Muscle layer of duodenum (tissue), 2 donors: ENCODE measurements around the gene CYP1A2.
"Not testable (repeated sequence)": the region's sequence is repeated elsewhere in the genome, so short reads cannot be mapped to it uniquely, and the experiment has no call there.

Experiments used
- H3K27ac ChIP-seq: one replicate; pipeline ENCODE4 v1.7.0; 2013; ENCODE audit warnings: mild to moderate bottlenecking, low read length
- H3K27me3 ChIP-seq: one replicate; pipeline ENCODE4 v1.7.0; 2013; ENCODE audit warnings: low read depth, mild to moderate bottlenecking, control low read depth, low read length
- H3K36me3 ChIP-seq, 2 donors: one replicate each; pipeline ENCODE4 v1.7.0; 2013; ENCODE audit warnings: low read length in 2 of 2, control low read depth in 1 of 2, mild to moderate bottlenecking in 1 of 2; ENCODE audit not compliant: insufficient read depth in 2 of 2, control insufficient read depth in 1 of 2
- H3K4me1 ChIP-seq, 2 donors: one replicate each; pipeline ENCODE4 v1.7.0; 2013; ENCODE audit warnings: low read length in 2 of 2, mild to moderate bottlenecking in 2 of 2, control low read depth in 1 of 2, moderate library complexity in 1 of 2; ENCODE audit not compliant: insufficient read depth in 2 of 2, control insufficient read depth in 1 of 2
- H3K4me3 ChIP-seq, 2 donors: one replicate each; pipeline ENCODE4 v1.7.0; 2013; ENCODE audit warnings: low read length in 2 of 2, low read depth in 1 of 2, mild to moderate bottlenecking in 1 of 2
- H3K9me3 ChIP-seq, 2 donors: one replicate each; pipeline ENCODE4 v1.7.0; 2013; ENCODE audit warnings: low read length in 2 of 2, control low read depth in 1 of 2, mild to moderate bottlenecking in 1 of 2; ENCODE audit not compliant: control insufficient read depth in 1 of 2
- donor health status: healthy.

Gene CYP1A2

DNA sequence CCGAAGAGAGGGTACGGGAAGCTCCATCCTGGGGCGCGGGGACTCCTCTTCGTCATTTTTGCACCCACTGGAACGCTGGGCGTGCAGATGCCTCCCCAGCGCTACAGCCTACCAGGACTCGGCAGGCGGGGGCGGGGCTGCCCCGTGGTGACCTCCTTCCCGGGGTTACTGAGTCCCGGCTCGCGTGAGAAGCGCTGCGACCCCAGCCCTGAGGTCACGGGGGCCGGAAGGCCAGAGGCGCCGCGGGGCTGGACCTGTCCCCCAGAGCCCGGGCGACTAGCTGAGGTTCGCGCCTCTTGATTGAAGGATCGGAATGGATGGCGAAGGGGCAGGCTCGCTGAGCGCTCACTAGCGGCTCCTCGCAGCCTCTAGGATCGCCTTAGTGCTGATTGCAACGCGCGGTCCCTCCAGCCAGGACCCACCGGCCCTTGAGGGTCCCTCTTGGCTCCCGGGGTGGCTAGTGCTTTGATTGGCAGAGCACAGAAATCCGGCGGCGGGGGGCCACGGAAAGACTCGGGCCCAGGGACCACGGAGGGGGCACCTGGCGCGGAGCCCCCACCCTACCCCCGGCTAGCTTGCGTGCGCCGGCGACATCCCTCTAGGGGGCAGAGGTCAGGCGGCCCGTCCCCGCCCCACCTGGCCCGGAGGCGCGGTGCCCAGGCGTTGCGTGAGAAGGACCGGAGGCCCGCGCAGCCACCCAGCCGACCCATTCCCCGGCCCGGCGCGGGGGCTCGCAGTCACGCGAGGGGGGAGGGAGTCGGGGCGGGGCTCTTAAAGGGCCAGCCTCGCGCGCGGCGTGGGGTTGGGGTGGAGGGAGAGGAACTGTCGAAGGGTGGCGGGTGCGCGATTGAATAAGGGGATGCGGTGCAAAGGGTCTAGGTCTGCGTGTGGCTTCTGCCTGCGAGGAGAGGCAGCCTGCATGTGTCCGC is 22.5 kb upstream of the CYP1A2 start:
- H3K36me3 ChIP-seq: no peaks in the 10 kb centered on the region
- H3K27ac ChIP-seq: no peak overlapping the region
- peaks cover 5 to 19% of the 10 kb centered on the region in 2 donors for H3K4me1 ChIP-seq
- H3K9me3 ChIP-seq: no peaks in the 10 kb centered on the region
- H3K27me3 ChIP-seq: peaks cover 10% of the 10 kb centered on the region
- peak overlapping the region; percentile 53 to 79 for H3K4me3 ChIP-seq

DNA sequence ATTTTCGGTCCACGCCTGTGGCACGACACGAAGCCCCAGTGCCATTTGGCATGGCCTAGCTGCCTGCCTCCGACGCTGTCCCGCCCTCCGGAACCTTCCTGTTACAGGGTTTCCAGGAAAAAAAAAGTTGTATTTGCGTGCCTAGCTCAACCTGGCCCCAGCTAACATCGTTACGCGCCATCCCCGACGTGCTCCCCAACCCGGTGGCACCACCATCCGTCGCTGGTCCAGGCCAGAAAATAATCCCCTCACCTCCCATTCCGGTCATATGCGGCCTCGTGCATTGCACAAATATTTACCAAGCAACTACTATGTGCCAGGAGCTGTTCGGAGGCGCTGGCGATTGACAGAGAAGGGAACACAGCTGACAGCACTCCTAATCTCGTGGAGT is 21.9 kb upstream of the CYP1A2 start:
- H3K4me3 ChIP-seq: peak overlapping the region in 1 of 2 donors; percentile 79
- peaks cover 10% of the 10 kb centered on the region for H3K27me3 ChIP-seq
- peaks cover 5 to 19% of the 10 kb centered on the region in 2 donors for H3K4me1 ChIP-seq
- no peak overlapping the region for H3K27ac ChIP-seq
- no peaks in the 10 kb centered on the region for H3K36me3 ChIP-seq
- H3K9me3 ChIP-seq: no peaks in the 10 kb centered on the region

DNA sequence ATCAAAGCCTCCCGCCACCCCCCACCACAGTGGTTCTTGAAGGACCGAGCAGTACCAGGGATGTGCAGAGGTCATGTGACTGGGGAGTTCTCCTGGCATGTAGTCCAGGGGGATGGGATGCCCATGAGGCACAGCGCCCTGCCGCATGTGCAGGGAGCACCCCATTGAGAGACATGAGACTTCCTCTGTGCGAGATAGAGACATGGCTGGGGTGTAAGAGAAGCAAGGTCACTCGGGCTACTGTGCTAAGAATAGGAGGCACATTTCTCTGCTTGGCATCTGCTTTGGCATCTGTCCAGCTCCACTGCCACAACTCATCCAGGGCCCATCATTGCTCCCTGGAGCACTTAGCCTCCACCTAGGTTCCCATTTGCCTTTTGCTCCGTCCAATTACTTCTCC is 20.9 kb upstream of the CYP1A2 start:
- Histone ChIP-seq H3K27me3 (peaks cover 10% of the 10 kb centered on the region), H3K36me3 (no peaks in the 10 kb centered on the region), H3K27ac (no peak overlapping the region), H3K9me3 (no peaks in the 10 kb centered on the region), H3K4me1 (peaks cover 5 to 19% of the 10 kb centered on the region in 2 donors), H3K4me3 (no peak overlapping the region)

DNA sequence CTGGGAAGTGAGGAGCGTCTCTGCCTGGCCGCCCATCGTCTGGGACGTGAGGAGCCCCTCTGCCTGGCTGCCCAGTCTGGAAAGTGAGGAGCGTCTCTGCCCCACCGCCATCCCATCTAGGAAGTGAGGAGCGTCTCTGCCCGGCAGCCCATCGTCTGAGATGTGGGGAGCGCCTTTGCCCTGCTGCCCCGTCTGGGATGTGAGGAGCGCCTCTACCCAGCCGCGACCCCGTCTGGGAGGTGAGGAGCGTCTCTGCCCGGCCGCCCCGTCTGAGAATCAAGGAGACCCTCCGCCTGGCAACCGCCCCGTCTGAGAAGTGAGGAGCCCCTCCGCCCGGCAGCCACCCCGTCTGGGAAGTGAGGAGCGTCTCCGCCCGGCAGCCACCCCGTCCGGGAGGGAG is 19.9 kb upstream of the CYP1A2 start:
- H3K4me3 ChIP-seq, H3K27ac ChIP-seq, H3K36me3 ChIP-seq, H3K9me3 ChIP-seq: not testable (repeated sequence)
- peaks cover 10% of the 10 kb centered on the region for H3K27me3 ChIP-seq
- peaks cover 5 to 19% of the 10 kb centered on the region in 2 donors for H3K4me1 ChIP-seq

DNA sequence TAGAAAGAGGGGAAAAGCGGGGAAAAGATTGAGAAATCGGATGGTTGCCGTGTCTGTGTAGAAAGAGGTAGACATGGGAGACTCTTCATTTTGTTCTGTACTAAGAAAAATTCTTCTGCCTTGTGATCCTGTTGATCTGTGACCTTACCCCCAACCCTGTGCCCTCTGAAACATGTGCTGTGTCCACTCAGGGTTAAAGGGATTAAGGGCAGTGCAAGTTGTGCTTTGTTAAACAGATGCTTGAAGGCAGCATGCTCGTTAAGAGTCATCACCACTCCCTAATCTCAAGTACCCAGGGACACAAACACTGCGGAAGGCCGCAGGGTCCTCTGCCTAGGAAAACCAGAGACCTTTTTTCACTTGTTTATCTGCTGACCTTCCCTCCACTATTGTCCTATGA is 19.3 kb upstream of the CYP1A2 start:
- not testable (repeated sequence) for H3K36me3 ChIP-seq, H3K27ac ChIP-seq, H3K9me3 ChIP-seq, H3K4me3 ChIP-seq
- Histone ChIP-seq H3K27me3 (peaks cover 10% of the 10 kb centered on the region), H3K4me1 (peaks cover 5 to 19% of the 10 kb centered on the region in 2 donors)

DNA sequence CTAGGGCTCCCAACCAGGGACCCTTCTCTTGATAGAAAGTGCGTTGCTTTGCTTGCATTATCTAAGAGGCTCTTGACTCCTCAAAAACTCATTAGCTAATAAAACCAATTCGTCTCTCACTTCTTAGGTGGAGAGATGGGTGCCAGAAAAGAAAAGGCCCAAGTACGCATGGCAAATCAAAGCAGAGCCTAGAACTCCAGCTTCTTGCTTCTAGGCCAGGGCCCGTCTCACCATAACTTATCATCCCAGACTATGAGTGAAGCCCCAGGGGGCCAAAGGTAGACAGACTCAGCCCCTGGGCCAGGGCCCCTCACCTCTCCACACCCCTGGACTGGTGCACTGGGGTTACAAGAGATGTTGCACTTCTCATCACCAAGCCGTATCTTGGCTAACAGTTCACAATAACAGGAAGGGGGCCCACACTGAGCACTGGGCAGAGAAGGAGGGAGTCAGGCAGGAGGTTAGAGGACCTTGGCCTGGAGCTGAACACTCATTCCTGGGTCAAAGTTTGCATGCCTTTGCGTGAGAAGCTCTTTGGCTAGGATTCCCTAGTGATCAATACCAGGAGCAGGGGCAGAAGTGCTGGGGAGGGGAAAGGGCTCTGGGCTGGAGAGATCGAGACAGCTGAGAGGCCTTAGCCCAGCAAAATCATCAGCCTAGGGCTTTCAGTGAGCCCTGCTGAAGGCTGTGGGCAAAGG is 17.9 kb upstream of the CYP1A2 start:
- Histone ChIP-seq H3K4me3 (no peak overlapping the region), H3K27ac (no peak overlapping the region), H3K9me3 (no peaks in the 10 kb centered on the region), H3K27me3 (peaks cover 10% of the 10 kb centered on the region), H3K4me1 (peaks cover 5 to 19% of the 10 kb centered on the region in 2 donors), H3K36me3 (no peaks in the 10 kb centered on the region)

DNA sequence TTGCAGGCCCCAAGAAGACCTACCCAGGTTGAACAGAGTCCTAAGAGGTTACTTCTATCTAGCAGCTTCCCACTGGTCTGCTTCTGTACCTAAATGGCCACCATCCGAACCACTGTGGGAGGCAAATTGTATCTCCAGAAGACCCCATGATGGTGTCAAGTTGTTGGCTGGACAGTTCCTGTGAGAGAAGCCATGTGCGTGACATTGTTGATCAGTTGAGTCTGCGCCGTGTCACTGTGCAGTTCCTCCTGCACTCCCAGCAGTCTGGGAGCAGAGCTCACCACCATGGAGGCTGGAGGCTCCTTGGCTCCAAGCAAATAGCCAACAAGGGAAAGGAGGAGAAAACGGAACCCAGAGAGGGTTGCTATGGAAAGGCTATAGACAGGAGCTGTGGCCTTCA is 15.8 kb upstream of the CYP1A2 start:
- Histone ChIP-seq H3K36me3 (no peaks in the 10 kb centered on the region), H3K27me3 (no peaks in the 10 kb centered on the region), H3K4me3 (no peak overlapping the region), H3K27ac (no peak overlapping the region), H3K9me3 (no peaks in the 10 kb centered on the region), H3K4me1 (no peaks in the 10 kb centered on the region)

DNA sequence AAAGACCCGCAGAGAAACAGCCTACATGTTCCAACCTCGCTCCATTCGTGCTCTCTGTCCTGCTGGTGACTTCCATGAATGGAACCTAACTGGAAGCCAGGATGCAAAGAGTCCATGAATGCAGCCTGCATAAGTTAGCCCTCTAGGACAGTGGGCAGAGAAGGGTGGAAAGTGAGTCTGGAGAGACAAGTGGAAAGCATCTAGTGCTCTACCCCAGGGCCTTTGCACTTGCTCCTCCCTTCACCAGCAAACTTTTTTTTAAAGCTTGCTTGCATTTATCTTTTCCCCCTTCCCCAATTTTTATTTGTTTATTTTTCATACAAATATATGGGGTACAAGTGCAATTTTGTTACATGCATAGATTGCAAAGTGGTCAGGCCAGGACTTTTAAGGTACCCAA is 15.4 kb upstream of the CYP1A2 start:
- Histone ChIP-seq H3K4me3 (no peak overlapping the region), H3K27ac (no peak overlapping the region), H3K27me3 (no peaks in the 10 kb centered on the region), H3K9me3 (no peaks in the 10 kb centered on the region), H3K36me3 (no peaks in the 10 kb centered on the region), H3K4me1 (no peaks in the 10 kb centered on the region)

DNA sequence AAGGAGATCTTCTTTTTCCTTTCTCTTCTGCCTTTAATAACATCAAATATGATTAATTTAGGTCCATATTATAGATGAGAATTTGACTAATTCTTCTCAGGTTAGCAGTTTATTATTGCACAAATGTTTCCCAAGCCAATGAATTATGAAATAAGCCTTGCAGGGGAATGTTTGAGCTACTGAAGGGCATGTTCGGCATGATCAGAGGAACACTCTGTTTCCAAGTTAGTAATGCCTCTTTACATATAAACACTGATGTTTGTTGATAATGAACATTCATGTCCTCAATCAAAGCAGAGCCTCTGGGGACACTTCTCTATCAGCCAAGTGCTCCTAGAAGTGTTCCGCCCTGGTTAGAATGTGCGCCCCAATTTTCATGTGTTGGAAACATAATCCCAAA is 13.3 kb upstream of the CYP1A2 start:
- Histone ChIP-seq H3K27me3 (no peaks in the 10 kb centered on the region), H3K4me1 (no peaks in the 10 kb centered on the region), H3K9me3 (no peaks in the 10 kb centered on the region), H3K27ac (no peak overlapping the region), H3K4me3 (no peak overlapping the region), H3K36me3 (no peaks in the 10 kb centered on the region)

DNA sequence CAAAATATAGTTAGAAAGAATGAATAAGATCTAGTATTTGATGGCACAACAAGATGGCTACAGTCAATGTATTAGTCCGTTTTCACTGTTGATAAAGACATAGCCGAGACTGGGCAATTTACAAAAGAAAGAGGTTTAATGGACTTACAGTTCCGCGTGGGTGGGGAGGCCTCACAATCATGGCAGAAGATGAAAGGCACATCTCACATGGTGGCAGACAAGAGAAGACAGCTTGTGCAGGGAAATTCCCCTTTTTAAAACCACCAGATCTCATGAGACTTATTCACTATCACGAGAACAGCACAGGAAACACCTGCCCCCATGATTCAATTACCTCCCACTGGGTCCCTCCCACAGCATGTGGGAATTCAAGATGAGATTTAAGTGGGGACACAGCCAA is 10.4 kb upstream of the CYP1A2 start:
- H3K36me3 ChIP-seq, H3K4me1 ChIP-seq, H3K27ac ChIP-seq, H3K4me3 ChIP-seq, H3K9me3 ChIP-seq, H3K27me3 ChIP-seq: not testable (repeated sequence)

DNA sequence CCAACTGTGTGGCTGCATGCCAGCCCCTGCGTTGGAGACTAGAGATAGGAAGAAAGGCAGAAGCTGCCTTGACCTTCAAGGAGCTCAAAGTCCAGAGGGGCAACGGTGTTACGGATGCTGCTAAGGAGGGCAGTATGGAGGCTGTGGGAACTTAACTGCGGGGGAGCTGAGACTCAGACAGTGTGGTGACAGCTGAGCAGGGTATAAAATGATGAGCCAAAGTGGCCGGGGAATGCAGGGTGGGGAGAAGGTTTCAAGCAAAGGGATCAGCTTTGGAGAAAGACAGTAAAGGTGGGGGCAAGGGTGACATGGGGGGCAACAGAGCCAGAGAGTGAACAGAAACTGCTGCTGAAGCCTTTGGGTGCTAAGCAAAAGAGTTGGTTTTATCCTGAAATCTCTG is 6.2 kb upstream of the CYP1A2 start:
- Histone ChIP-seq H3K4me1 (no peaks in the 10 kb centered on the region), H3K36me3 (no peaks in the 10 kb centered on the region), H3K4me3 (no peak overlapping the region), H3K27me3 (no peaks in the 10 kb centered on the region), H3K27ac (no peak overlapping the region), H3K9me3 (peaks cover 0 to 7% of the 10 kb centered on the region in 2 donors)
